ENCODE data around the gene SPPL2B. TPM values are rescaled to one million over a fixed set of nuclear protein-coding genes. Genes with fewer than 3 reads are reported as not detected.

SPPL2B gene
- polyA plus RNA-seq, 1 of the 3 experiments (the other 2 are of a cell fraction): 58.1 TPM

- 62% methylated on average over 3 of the region's 12 CpGs for WGBS (ENCODE audit: low lambda C conversion rate)
- Histone ChIP-seq H3K9me2 (no peaks in the 10 kb centered on the region), H3K36me3 (replicated peaks in 1 of 2; ENCODE audit: control insufficient read depth in 1 of 2, insufficient read depth in 2 of 2, low read length in 1 of 2) (peaks cover 3 to 21% of the 10 kb centered on the region in 2 experiments), H2AFZ (ENCODE audit: low read depth) (no peak overlapping the region), H3K27ac (ENCODE audit: low read depth in 2 of 2, low read length in 1 of 2) (no peak overlapping the region), H3K4me2 (no peak overlapping the region), H3K9me3 (no peaks in the 10 kb centered on the region), H3K9ac (no peak overlapping the region), H4K20me1 (ENCODE audit: insufficient read depth) (0 out of 2 replicates have a peak, but pooled peaks cover 3% of the 10 kb centered on the region), H3K4me1 (ENCODE audit: control insufficient read depth in 1 of 2, insufficient read depth in 2 of 2, low read depth in 1 of 2, low read length in 1 of 2) (peaks cover 0 to 2% of the 10 kb centered on the region in 2 experiments; a peak in 1 of 4 replicates), H3K27me3 (ENCODE audit: insufficient read depth) (no peaks in the 10 kb centered on the region), H3F3A (replicated peaks; ENCODE audit: insufficient read depth) (peaks cover 7% of the 10 kb centered on the region), H3K4me3 (ENCODE audit: low read depth in 2 of 2, low read length in 1 of 2) (no peak overlapping the region), H3K79me2 (ENCODE audit: insufficient read depth) (peaks cover 7% of the 10 kb centered on the region)
- CTCF ChIA-PET: interaction anchor here (1.8 to 3.7 kb wide), 2 partner anchors 46 to 77 kb away, joined by 4 to 16 read pairs; no protein-coding TSS in a partner anchor
- TF ChIP-seq NRF1 (IDR thresholded peaks at IDR 0.05; ENCODE audit: low read depth, low read length) (no peak), MEF2A (IDR thresholded peaks at IDR 0.05; ENCODE audit: borderline replicate concordance, low read depth) (no peak), TEAD4 (IDR thresholded peaks at IDR 0.05; ENCODE audit: borderline replicate concordance, insufficient read depth) (no peak), RAD21 (IDR thresholded peaks at IDR 0.05; ENCODE audit: low read length) (no peak), SMC3 (IDR thresholded peaks at IDR 0.05; ENCODE audit: low read depth, low read length) (no peak), RCOR1 (IDR thresholded peaks at IDR 0.05; ENCODE audit: low read length) (no peak), TCF12 (IDR thresholded peaks at IDR 0.05) (no peak), MAX (IDR thresholded peaks at IDR 0.05; ENCODE audit: low read depth) (no peak), MXI1 (IDR thresholded peaks at IDR 0.05; ENCODE audit: low read depth, low read length) (no peak), POLR2AphosphoS5 (IDR thresholded peaks at IDR 0.05; ENCODE audit: low read depth, low read length) (no peak), RXRA (IDR thresholded peaks at IDR 0.05; ENCODE audit: borderline replicate concordance, low read depth) (no peak), GATA2 (CRISPR knock-in tag; IDR thresholded peaks at IDR 0.05) (no peak), NFIC (IDR thresholded peaks at IDR 0.05; ENCODE audit: borderline replicate concordance) (no peak), EP300 (IDR thresholded peaks at IDR 0.05; ENCODE audit: borderline replicate concordance in 1 of 2, low read depth in 1 of 2, low read length in 1 of 2) (no peak), RFX5 (IDR thresholded peaks at IDR 0.05; ENCODE audit: low read length) (no peak), YY1 (IDR thresholded peaks at IDR 0.05; ENCODE audit: low read depth) (no peak), SIN3A (IDR thresholded peaks at IDR 0.05; ENCODE audit: borderline replicate concordance, low read depth, low read length) (no peak), TAF1 (IDR thresholded peaks at IDR 0.05; ENCODE audit: borderline replicate concordance, low read depth, low read length) (no peak), PBX3 (IDR thresholded peaks at IDR 0.05) (no peak)
- DNase-seq: no peak
- POLR2A ChIA-PET: no interaction called here
These were observed 7.5 kb upstream of the SPPL2B start for GRCh38 chr19:2320939-2321338.
